A549 treated with AZD9567 at 1 μM for 4 hours (cell line): ENCODE data around the gene MTIF3. TPM values are rescaled to one million over a fixed set of nuclear protein-coding genes. Genes with fewer than 3 reads are reported as not detected.

Experiments used
- total RNA-seq: library from RNA; stranded (reverse); fragments of 200-300 nt; extraction: Qiagen RNA extraction; gene quantifications from 5 replicates; pipeline ENCODE4 v1.2.3, GENCODE V29; 2022; ENCODE audit not compliant: insufficient read depth

The MTIF3 gene, protein sequence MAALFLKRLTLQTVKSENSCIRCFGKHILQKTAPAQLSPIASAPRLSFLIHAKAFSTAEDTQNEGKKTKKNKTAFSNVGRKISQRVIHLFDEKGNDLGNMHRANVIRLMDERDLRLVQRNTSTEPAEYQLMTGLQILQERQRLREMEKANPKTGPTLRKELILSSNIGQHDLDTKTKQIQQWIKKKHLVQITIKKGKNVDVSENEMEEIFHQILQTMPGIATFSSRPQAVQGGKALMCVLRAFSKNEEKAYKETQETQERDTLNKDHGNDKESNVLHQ
- 18.9 to 33.1 TPM (median 21.2 TPM) in 5 replicates for total RNA-seq

GRCh38 chr13:27449936-27450828 is at the start of gene MTIF3:
Gene MTIF3 (minus strand): TSS chr13:27450564. CDS start chr13:27440448, 10,116 bp downstream.

DNA sequence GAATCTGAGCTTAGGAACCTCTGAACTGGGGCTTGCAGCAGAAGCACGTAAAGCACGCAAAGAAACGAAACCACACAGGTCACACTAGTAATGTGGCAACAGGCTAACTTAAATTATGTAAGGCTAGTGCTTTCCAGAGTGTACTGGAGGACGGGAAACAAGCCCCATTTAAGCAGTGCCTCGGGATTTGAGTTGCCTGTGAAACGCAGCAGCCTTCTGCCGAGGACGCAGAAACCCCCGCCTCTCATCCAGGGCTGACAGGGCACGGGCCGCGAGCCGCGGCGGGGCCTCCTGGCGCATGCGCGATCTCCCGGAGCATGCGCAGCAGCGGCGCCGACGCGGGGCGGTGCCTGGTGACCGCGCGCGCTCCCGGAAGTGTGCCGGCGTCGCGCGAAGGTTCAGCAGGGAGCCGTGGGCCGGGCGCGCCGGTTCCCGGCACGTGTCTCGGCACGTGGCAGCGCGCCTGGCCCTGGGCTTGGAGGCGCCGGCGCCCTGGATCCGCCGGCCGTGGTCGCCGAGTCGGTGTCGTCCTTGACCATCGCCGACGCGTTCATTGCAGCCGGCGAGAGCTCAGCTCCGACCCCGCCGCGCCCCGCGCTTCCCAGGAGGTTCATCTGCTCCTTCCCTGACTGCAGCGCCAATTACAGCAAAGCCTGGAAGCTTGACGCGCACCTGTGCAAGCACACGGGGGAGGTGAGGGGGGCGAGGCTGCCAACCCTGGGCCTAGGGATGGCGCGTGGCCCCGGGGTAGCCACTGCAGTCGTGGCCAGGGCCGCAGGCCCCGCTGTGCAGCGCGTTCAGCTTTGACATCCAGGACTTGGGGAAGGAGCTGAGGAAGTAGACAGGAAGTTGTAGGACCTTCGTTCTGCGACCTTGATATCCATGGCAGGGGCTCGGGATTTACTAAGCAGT is 25.9 kb downstream of the MTIF3 start, which contains the start of gene GTF3A:
Gene GTF3A, plus strand, starts transcription at position 374 of the 912 bp plus-strand sequence.

Other genes with a start within 250 kb of the MTIF3 start
- 1,271 to 2,104 TPM (median 1,296 TPM) in 5 replicates for gene RPL21, start 199.0 kb downstream of the MTIF3 start, total RNA-seq
- gene RASL11A, start 179.7 kb downstream of the MTIF3 start, total RNA-seq: 3.9 to 7.7 TPM (median 4.3 TPM) in 5 replicates
- gene GTF3A, start 25.9 kb downstream of the MTIF3 start, total RNA-seq: 92.6 to 98.4 TPM (median 96.3 TPM) in 5 replicates
- 3.3 to 4.4 TPM (median 4.1 TPM) in 5 replicates for gene LNX2, start 170.0 kb upstream of the MTIF3 start, total RNA-seq
- gene POLR1D, start 171.3 kb upstream of the MTIF3 start, total RNA-seq: 140 to 152 TPM (median 150 TPM) in 5 replicates